Measurements from ENCODE around the gene EVA1C. TPM values are rescaled to one million over a fixed set of nuclear protein-coding genes. Genes with fewer than 3 reads are reported as not detected.
A peak's percentile ranks its signal among the peaks of the same experiment; 100 is the strongest.
"Not testable (repeated sequence)": the region's sequence is repeated elsewhere in the genome, so short reads cannot be mapped to it uniquely, and the experiment has no call there.

Gene EVA1C
- total RNA-seq, 1 donor from 2014 or later = 13.5 TPM

- no peak for DNase-seq (ENCODE audit: low read depth in 2 of 2)
Measured at GRCh38 chr21:32492376-32492775, 79.9 kb downstream of the EVA1C start.

- DNase-seq (ENCODE audit: low read depth in 2 of 2) = peak; percentile 78 to 80
Measured at GRCh38 chr21:32494934-32495709, 82.6 kb downstream of the EVA1C start.

GRCh38 chr21:32496568-32496967 lies 84.1 kb downstream of the EVA1C start:
- no peak for DNase-seq (ENCODE audit: low read depth in 2 of 2)

- DNase-seq (ENCODE audit: low read depth in 2 of 2) = peak in 1 of 2 donors; percentile 81
Measured at GRCh38 chr21:32499249-32500055, 86.9 kb downstream of the EVA1C start.

- DNase-seq (ENCODE audit: low read depth in 2 of 2) = not testable (repeated sequence)
Measured at GRCh38 chr21:32503641-32504040, 91.1 kb downstream of the EVA1C start.

- not testable (repeated sequence) for DNase-seq (ENCODE audit: low read depth in 2 of 2)
Measured at GRCh38 chr21:32505767-32506166, 93.3 kb downstream of the EVA1C start.

- DNase-seq (ENCODE audit: low read depth in 2 of 2) = not testable (repeated sequence)
Measured at GRCh38 chr21:32506411-32506965, 94.0 kb downstream of the EVA1C start.

- DNase-seq (ENCODE audit: low read depth in 2 of 2) = no peak
Measured at GRCh38 chr21:32507342-32507919, 94.9 kb downstream of the EVA1C start.

GRCh38 chr21:32508036-32508435 lies 95.5 kb downstream of the EVA1C start:
- DNase-seq (ENCODE audit: low read depth in 2 of 2) = not testable (repeated sequence)

- DNase-seq (ENCODE audit: low read depth in 2 of 2) = no peak
Measured at GRCh38 chr21:32508558-32508957, 96.1 kb downstream of the EVA1C start.

- not testable (repeated sequence) for DNase-seq (ENCODE audit: low read depth in 2 of 2)
Measured at GRCh38 chr21:32508975-32509374, 96.5 kb downstream of the EVA1C start.

- DNase-seq (ENCODE audit: low read depth in 2 of 2) = peak in 1 of 2 donors; percentile 33
Measured at GRCh38 chr21:32514275-32515055, 102.0 kb downstream of the EVA1C start.

GRCh38 chr21:32515874-32516273 lies 103.4 kb downstream of the EVA1C start:
- DNase-seq (ENCODE audit: low read depth in 2 of 2) = peak; percentile 59 to 75

GRCh38 chr21:32516756-32517649 lies 104.5 kb downstream of the EVA1C start:
- peak; percentile 93 to 100 for DNase-seq (ENCODE audit: low read depth in 2 of 2)

GRCh38 chr21:32519945-32520874 lies 107.7 kb downstream of the EVA1C start:
- peak in 1 of 2 donors; percentile 60 for DNase-seq (ENCODE audit: low read depth in 2 of 2)

- peak; percentile 98 to 99 for DNase-seq (ENCODE audit: low read depth in 2 of 2)
Measured at GRCh38 chr21:32520875-32521735, 108.6 kb downstream of the EVA1C start.

- DNase-seq (ENCODE audit: low read depth in 2 of 2) = peak in 1 of 2 donors; percentile 33
Measured at GRCh38 chr21:32521736-32522355, 109.3 kb downstream of the EVA1C start.
